GM12864 (cell line): ENCODE data around the gene RNF168.

Experiments
- DNase-seq: peaks from one replicate; pipeline ENCODE4 v3.0.0-alpha.2; 2011; ENCODE audit warnings: low read depth
- H3K4me3 ChIP-seq: 2 replicates; pipeline ENCODE4 v1.5.1; 2011; ENCODE audit warnings: mild to moderate bottlenecking, low read depth, low read length, control low read depth
- CTCF ChIP-seq: IDR thresholded peaks from 2 replicates; pipeline ENCODE4 v1.5.1; 2011; ENCODE audit warnings: low read depth, mild to moderate bottlenecking, moderate library complexity, low read length, control low read depth, inconsistent platforms; ENCODE audit errors: missing control alignments

Gene RNF168

DNA sequence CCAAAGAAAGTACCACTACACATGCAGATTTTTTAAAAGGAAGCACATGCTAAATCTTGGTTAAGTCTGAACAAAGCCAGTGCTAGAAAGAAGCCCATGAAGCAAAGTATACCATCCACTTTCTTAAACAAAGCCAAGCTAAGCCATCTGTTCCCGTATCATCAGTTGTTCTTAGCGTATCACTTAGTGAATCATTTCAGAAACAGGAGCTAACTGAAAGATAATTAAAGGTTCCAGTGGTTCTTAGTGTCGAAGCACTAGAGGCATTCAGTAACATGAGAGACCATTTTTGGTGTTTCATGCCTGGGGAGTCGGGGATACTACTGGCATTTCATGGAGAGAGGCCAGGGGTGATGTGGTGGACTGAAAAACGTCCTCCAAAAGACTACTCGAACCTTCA is 84.2 kb downstream of the RNF168 start:
- H3K4me3 ChIP-seq = no peak overlapping the region
- no peak for TF ChIP-seq CTCF
- no peak for DNase-seq
